Measurements from ENCODE around the gene CFAP20. TPM values are rescaled to one million over a fixed set of nuclear protein-coding genes. Genes with fewer than 3 reads are reported as not detected.

CFAP20 gene
- total RNA-seq, 1 donor from 2014 or later = 73.1 TPM

GRCh38 chr16:58114827-58115825 is 14.1 kb downstream of the CFAP20 start:
- no peak for DNase-seq (ENCODE audit: low read depth, low spot score)
- no peak for TF ChIP-seq CTCF (conservative IDR thresholded peaks at IDR 0.05)
- Mint-ChIP-seq H3K9me3 (no peaks in the 10 kb centered on the region), H3K36me3 (ENCODE audit: low read depth) (peaks cover 26% of the 10 kb centered on the region), H3K4me3 (no peak overlapping the region), H3K27ac (ENCODE audit: unreplicated experiment) (no peak overlapping the region), H3K27me3 (ENCODE audit: low read depth) (no peaks in the 10 kb centered on the region), H3K4me1 (peaks cover 40% of the 10 kb centered on the region)

GRCh38 chr16:58111302-58111627 is 17.9 kb downstream of the CFAP20 start:
- peaks cover 44% of the 10 kb centered on the region for H3K4me1 Mint-ChIP-seq
- H3K27ac Mint-ChIP-seq (ENCODE audit: unreplicated experiment) = peak overlapping the region; percentile 93
- peak overlapping the region; percentile 33 for H3K4me3 Mint-ChIP-seq
- no peak for DNase-seq (ENCODE audit: low read depth, low spot score)
- no peaks in the 10 kb centered on the region for H3K27me3 Mint-ChIP-seq (ENCODE audit: low read depth)
- peaks cover 23% of the 10 kb centered on the region for H3K36me3 Mint-ChIP-seq (ENCODE audit: low read depth)
- no peak for TF ChIP-seq CTCF (conservative IDR thresholded peaks at IDR 0.05)
- H3K9me3 Mint-ChIP-seq = no peaks in the 10 kb centered on the region

GRCh38 chr16:58110571-58111301 is 18.4 kb downstream of the CFAP20 start:
- Mint-ChIP-seq H3K27me3 (ENCODE audit: low read depth) (no peaks in the 10 kb centered on the region), H3K36me3 (ENCODE audit: low read depth) (peaks cover 23% of the 10 kb centered on the region), H3K4me3 (peak overlapping the region; percentile 33), H3K4me1 (peaks cover 49% of the 10 kb centered on the region), H3K9me3 (no peaks in the 10 kb centered on the region), H3K27ac (ENCODE audit: unreplicated experiment) (peak overlapping the region; percentile 93)
- TF ChIP-seq CTCF (conservative IDR thresholded peaks at IDR 0.05) = no peak
- DNase-seq (ENCODE audit: low read depth, low spot score) = no peak

GRCh38 chr16:58109881-58110280 is 19.3 kb downstream of the CFAP20 start:
- peaks cover 18% of the 10 kb centered on the region for H3K36me3 Mint-ChIP-seq (ENCODE audit: low read depth)
- no peak overlapping the region for H3K27ac Mint-ChIP-seq (ENCODE audit: unreplicated experiment)
- H3K4me1 Mint-ChIP-seq = peaks cover 55% of the 10 kb centered on the region
- H3K9me3 Mint-ChIP-seq = no peaks in the 10 kb centered on the region
- no peak for DNase-seq (ENCODE audit: low read depth, low spot score)
- no peaks in the 10 kb centered on the region for H3K27me3 Mint-ChIP-seq (ENCODE audit: low read depth)
- H3K4me3 Mint-ChIP-seq = peak overlapping the region; percentile 33
- TF ChIP-seq CTCF (conservative IDR thresholded peaks at IDR 0.05) = no peak

GRCh38 chr16:58109330-58109729 is 19.9 kb downstream of the CFAP20 start:
- H3K4me3 Mint-ChIP-seq = no peak overlapping the region
- no peak for DNase-seq (ENCODE audit: low read depth, low spot score)
- H3K9me3 Mint-ChIP-seq = no peaks in the 10 kb centered on the region
- peaks cover 55% of the 10 kb centered on the region for H3K4me1 Mint-ChIP-seq
- H3K27me3 Mint-ChIP-seq (ENCODE audit: low read depth) = no peaks in the 10 kb centered on the region
- no peak for TF ChIP-seq CTCF (conservative IDR thresholded peaks at IDR 0.05)
- H3K36me3 Mint-ChIP-seq (ENCODE audit: low read depth) = peaks cover 14% of the 10 kb centered on the region
- H3K27ac Mint-ChIP-seq (ENCODE audit: unreplicated experiment) = no peak overlapping the region
